HG03025 (cell line): ENCODE measurements around the gene PLA2G6.
"Not testable (repeated sequence)": the region's sequence is repeated elsewhere in the genome, so short reads cannot be mapped to it uniquely, and the experiment has no call there.

ENCODE experiments used
- ATAC-seq: cut with Tn5 transposase; IDR thresholded peaks from one replicate; pipeline ENCODE4 v1.9.1; 2021; ENCODE audit warnings: mild to moderate bottlenecking, moderate library complexity; ENCODE audit not compliant: unreplicated experiment, low FRiP score

The PLA2G6 gene

DNA sequence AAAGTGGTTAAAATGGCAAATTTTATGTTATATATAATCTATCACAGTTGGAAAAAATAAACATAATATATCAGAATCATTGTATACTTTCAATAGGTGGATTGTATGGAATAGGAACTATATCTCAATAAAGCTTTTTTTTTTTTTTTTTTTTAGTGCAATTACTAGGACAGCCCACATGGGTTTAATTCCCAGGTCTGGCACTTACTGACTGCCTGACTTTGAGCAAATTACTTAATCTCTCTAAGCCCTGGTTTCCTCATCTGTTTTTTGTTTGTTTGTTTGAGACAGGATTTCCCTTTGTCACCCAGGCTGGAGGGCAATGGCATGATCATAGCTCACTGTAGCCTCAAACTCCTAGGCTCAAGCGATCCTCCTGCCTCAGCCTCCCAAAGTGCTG is 45.0 kb downstream of the PLA2G6 start:
- ATAC-seq: no peak

GRCh38 chr22:38135133-38135706 is 46.4 kb downstream of the PLA2G6 start:
- ATAC-seq: no peak

DNA sequence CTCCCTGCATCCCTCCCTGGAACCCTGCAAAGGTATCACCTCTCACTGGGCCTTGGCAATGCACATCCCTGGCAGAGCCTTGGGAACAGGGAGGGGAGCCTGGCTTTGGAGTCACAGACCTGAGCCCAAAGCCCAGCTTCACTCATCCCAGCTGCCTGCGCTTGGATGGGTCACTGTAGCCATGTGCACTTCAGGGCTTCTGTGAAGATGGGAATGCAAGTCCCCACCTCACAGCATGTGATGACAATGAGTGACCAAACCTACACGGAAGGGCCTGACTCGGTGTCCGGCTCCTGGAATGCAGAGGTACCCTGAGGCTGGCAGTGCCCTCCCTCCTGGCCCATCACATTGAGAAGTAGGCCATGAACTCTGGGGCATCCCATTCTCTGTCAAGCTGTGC is 48.3 kb downstream of the PLA2G6 start:
- no peak for ATAC-seq

- no peak for ATAC-seq
These were observed 48.8 kb downstream of the PLA2G6 start for GRCh38 chr22:38132794-38133193.

DNA sequence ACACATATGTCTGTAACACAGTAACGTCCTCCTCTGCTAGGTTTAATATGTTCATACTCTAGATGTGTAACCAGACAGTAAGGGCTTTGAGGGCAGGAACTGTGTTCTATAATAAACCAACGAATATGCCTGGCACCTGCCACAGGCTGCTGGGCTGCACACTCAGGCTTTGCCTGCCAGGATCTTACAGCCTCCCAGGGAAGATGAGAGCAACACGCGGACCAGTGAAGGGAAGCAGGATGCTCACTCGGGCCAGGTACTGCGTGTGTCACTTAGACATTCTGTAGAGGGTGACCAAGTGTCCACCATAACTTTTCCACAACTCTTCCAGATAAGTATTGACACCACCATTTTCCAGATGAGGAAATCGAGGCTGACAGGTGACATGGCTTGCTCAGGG is 49.5 kb downstream of the PLA2G6 start:
- no peak for ATAC-seq

GRCh38 chr22:38131399-38131798 is 50.2 kb downstream of the PLA2G6 start:
- ATAC-seq: no peak

- ATAC-seq: no peak
These were observed 51.8 kb downstream of the PLA2G6 start for GRCh38 chr22:38129856-38130255.

GRCh38 chr22:38129021-38129420 is 52.6 kb downstream of the PLA2G6 start:
- ATAC-seq: no peak

DNA sequence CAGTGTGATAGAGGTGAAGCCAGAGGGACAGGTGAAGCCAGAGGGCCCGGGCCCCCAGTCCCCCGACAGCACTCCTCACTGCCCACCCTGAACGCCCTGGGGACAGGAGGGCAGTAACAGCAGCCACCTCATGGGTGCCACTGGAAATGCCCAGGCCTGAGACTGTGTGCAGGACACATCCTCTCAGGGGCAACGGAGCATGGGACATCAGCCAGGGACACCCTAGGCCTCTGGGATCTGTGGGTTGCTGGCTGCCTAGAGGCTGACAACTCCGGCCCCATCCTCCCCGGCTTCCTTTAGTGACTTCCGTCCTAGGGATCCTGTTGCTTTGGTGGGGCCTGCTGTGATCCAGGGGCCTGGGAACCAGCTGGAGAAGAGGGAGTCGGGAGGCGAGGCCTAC is 53.8 kb downstream of the PLA2G6 start:
- no peak for ATAC-seq

GRCh38 chr22:38126928-38127668 is 54.5 kb downstream of the PLA2G6 start:
- ATAC-seq: no peak

- no peak for ATAC-seq
These were observed 55.9 kb downstream of the PLA2G6 start for GRCh38 chr22:38125751-38126201.

GRCh38 chr22:38125038-38125610 is 56.5 kb downstream of the PLA2G6 start:
- ATAC-seq: no peak

- ATAC-seq: no peak
These were observed 57.2 kb downstream of the PLA2G6 start for GRCh38 chr22:38124236-38124974.

GRCh38 chr22:38122616-38123015 is 59.0 kb downstream of the PLA2G6 start:
- no peak for ATAC-seq

- ATAC-seq: no peak
These were observed 61.1 kb downstream of the PLA2G6 start for GRCh38 chr22:38120359-38121110.

DNA sequence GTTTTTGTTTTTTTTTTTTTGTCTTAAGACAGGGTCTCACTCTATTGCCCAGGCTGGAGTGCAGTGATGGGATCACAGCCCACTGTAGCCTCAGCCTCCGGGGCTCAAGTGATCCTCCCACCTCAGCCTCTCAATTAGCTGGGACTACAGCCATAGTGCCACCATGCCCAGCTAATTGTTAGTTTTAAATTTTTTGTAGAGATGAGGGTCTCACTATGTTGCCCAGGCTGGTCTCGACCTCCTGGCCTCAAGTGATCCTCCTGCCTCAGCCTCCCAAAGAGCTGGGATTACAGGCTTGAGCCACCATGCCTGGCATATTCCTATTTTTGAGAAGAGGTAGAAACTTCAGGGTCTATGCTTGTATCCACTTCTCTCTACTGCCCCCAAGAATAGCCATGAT is 62.9 kb downstream of the PLA2G6 start:
- ATAC-seq: not testable (repeated sequence)

GRCh38 chr22:38118182-38118581 is 63.4 kb downstream of the PLA2G6 start:
- ATAC-seq: no peak

- ATAC-seq: not testable (repeated sequence)
These were observed 64.1 kb downstream of the PLA2G6 start for GRCh38 chr22:38117556-38117955.

DNA sequence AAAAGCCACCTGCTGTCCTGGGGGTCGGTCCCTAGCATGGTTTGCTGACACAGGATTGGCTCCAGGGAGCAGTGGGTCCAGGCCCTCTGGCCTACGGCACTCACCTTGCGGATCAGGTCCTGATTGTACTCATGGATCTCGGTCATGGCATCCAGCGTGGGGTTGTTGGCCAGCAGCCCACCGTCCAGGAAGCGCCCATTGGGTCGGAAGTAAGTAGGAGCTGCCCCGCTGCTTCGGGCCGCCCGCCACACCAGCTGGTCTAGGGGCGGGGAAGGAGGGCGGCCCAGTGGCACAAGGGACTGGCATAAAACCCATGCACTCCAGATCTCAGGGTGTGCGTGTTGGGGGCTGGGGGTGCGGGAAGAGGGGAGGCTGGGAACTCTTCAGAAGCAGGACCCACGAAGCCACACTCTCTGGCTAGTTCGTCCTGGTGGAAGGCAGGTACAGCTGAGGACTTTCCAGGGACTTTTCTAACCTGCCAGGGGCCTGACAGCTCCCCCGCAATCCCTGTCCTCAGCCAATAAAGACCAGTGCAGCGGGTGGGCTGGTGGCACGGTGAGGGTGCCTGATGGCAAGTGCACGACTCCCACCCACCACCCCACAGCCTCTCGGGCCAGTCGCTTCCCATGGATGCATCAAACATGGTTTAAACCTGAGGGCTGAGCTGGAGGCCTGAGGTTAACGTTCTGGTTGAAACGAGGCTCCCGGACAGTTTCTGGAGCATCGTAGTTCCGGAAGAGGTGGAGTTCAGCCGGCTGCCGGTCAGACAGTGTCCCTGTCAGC is 66.0 kb downstream of the PLA2G6 start:
- ATAC-seq: no peak
